Esophagus muscularis mucosa (tissue), 4 donors: ENCODE measurements around the gene RASAL1. TPM values are rescaled to one million over a fixed set of nuclear protein-coding genes. Genes with fewer than 3 reads are reported as not detected.

ENCODE experiments used
- DNase-seq: peaks from one replicate; pipeline ENCODE4 v3.0.0-alpha.2; 2017; ENCODE audit errors: extremely low spot score
- H3K27ac ChIP-seq, 4 donors: fragments of 200-600 bp; sonication (generic); replicated peaks in 1 of 4; 1 replicate in 3 of 4; 2 replicates in 1 of 4; pipeline ENCODE4 v1.5.1; 2016 to 2019; ENCODE audit warnings: mild to moderate bottlenecking in 1 of 4
- H3K27me3 ChIP-seq, 4 donors: fragments of 200-600 bp; sonication (generic); one replicate each; pipeline versions ENCODE4 v1.5.1 to v1.6.0; 2016 to 2019
- H3K36me3 ChIP-seq, 4 donors: fragments of 200-600 bp; sonication (generic); one replicate each; pipeline ENCODE4 v1.5.1; 2016 to 2019
- H3K4me1 ChIP-seq, 4 donors: fragments of 200-600 bp; sonication (generic); one replicate each; pipeline ENCODE4 v1.5.1; 2016 to 2019
- H3K4me3 ChIP-seq, 4 donors: fragments of 200-600 bp; sonication (generic); 1 replicate in 2 of 4; 2 replicates in 2 of 4; pipeline ENCODE4 v1.5.1; 2016 to 2019; ENCODE audit warnings: mild to moderate bottlenecking in 4 of 4, moderate library complexity in 1 of 4
- H3K9me3 ChIP-seq, 4 donors: fragments of 200-600 bp; sonication (generic); 1 replicate in 3 of 4; 2 replicates in 1 of 4; pipeline ENCODE4 v1.5.1; 2016 to 2019
- CTCF ChIP-seq, 3 experiments: fragments of 200-600 bp in 2 of 3; fragments of 450-650 bp in 1 of 3; sonication (generic) in 2 of 3; IDR thresholded peaks; one replicate each; pipeline ENCODE4 v1.5.1; 2017 to 2019; ENCODE audit warnings: antibody characterized with exemption in 3 of 3, mild to moderate bottlenecking in 2 of 3, moderate library complexity in 1 of 3
- EP300 ChIP-seq: sonication (generic); formaldehyde crosslinking; IDR thresholded peaks from one replicate; pipeline ENCODE4 v1.6.1; 2017; ENCODE audit warnings: antibody characterized with exemption
- POLR2A ChIP-seq: fragments of 450-650 bp; IDR thresholded peaks from one replicate; pipeline ENCODE4 v1.6.1; 2017; ENCODE audit warnings: antibody characterized with exemption, moderate library complexity, mild to moderate bottlenecking, low read depth
- POLR2AphosphoS5 ChIP-seq, 2 donors: sonication (generic); formaldehyde crosslinking; IDR thresholded peaks; one replicate each; pipeline ENCODE4 v1.6.1; 2017; ENCODE audit warnings: antibody characterized with exemption in 2 of 2
- WGBS: methylation state at CpG from one replicate; pipeline ENCODE4 v1.1.5; 2018; 5-methylcytosine and 5-hydroxymethylcytosine counted together
- intact Hi-C: fragments of 100-400 bp; cut with DNase I; formaldehyde crosslinking; loops from one replicate; pipeline ENCODE4 v1.15.1; 2023
- total RNA-seq, 4 donors: library from RNA; depleted of rRNA; stranded (reverse); fragments of >200 nt; gene quantifications; one replicate each; pipeline versions ENCODE4 v1.1.0 to v1.2.1, GENCODE V29; 2016

Gene RASAL1
- total RNA-seq, 4 donors from 2014 or later: 0.17 TPM; not detected in 3

GRCh38 chr12:113062502-113063395, 72.8 kb downstream of the RASAL1 start:
- no peak for DNase-seq
- 49% methylated on average over 10 of the region's 23 CpGs for WGBS
- Histone ChIP-seq H3K4me1 (peaks cover 0 to 1% (median 0%) of the 10 kb centered on the region in 4 donors), H3K27me3 (peaks cover 0 to 85% (median 7%) of the 10 kb centered on the region in 4 donors), H3K4me3 (no peak overlapping the region), H3K36me3 (no peaks in the 10 kb centered on the region), H3K9me3 (no peaks in the 10 kb centered on the region), H3K27ac (no peak overlapping the region)
- no peak for TF ChIP-seq POLR2A
- TF ChIP-seq EP300: no peak
- intact Hi-C loops: no loop called here

GRCh38 chr12:113061061-113061694, 74.4 kb downstream of the RASAL1 start:
- WGBS: 76% methylated on average over 10 of the region's 10 CpGs
- Histone ChIP-seq H3K9me3 (no peaks in the 10 kb centered on the region), H3K27ac (no peak overlapping the region), H3K27me3 (peaks cover 0 to 87% (median 21%) of the 10 kb centered on the region in 4 donors), H3K4me3 (no peak overlapping the region), H3K36me3 (no peaks in the 10 kb centered on the region), H3K4me1 (peaks cover 7 to 17% (median 14%) of the 10 kb centered on the region in 4 donors)
- no peak for TF ChIP-seq CTCF (IDR thresholded peaks at IDR 0.05)
- TF ChIP-seq EP300: no peak
- no peak for TF ChIP-seq POLR2A
- no peak for TF ChIP-seq POLR2AphosphoS5 (IDR thresholded peaks at IDR 0.05)
- DNase-seq: no peak
- intact Hi-C loops: no loop called here

- H3K27ac ChIP-seq: no peak overlapping the region
- 86% methylated on average over 7 of the region's 7 CpGs for WGBS
- intact Hi-C loops: no loop called here
- peaks cover 0 to 87% (median 25%) of the 10 kb centered on the region in 4 donors for H3K27me3 ChIP-seq
- H3K4me1 ChIP-seq: peaks cover 7 to 19% (median 15%) of the 10 kb centered on the region in 4 donors
- TF ChIP-seq POLR2AphosphoS5 (IDR thresholded peaks at IDR 0.05) (no peak), POLR2A (no peak), CTCF (IDR thresholded peaks at IDR 0.05) (no peak), EP300 (no peak)
- H3K9me3 ChIP-seq: no peaks in the 10 kb centered on the region
- H3K36me3 ChIP-seq: no peaks in the 10 kb centered on the region
- no peak overlapping the region for H3K4me3 ChIP-seq
- DNase-seq: no peak
Measured at GRCh38 chr12:113060336-113060960, 75.1 kb downstream of the RASAL1 start.

GRCh38 chr12:113059071-113059595, 76.4 kb downstream of the RASAL1 start:
- H3K27me3 ChIP-seq: peaks cover 0 to 84% (median 23%) of the 10 kb centered on the region in 4 donors
- no peak for TF ChIP-seq EP300
- TF ChIP-seq CTCF (IDR thresholded peaks at IDR 0.05): no peak
- TF ChIP-seq POLR2A: no peak
- TF ChIP-seq POLR2AphosphoS5 (IDR thresholded peaks at IDR 0.05): no peak
- WGBS: 92% methylated on average over 8 of the region's 8 CpGs
- H3K4me3 ChIP-seq: no peak overlapping the region
- intact Hi-C loops: no loop called here
- no peak for DNase-seq
- H3K36me3 ChIP-seq: no peaks in the 10 kb centered on the region
- H3K27ac ChIP-seq: no peak overlapping the region
- H3K9me3 ChIP-seq: no peaks in the 10 kb centered on the region
- peaks cover 7 to 19% (median 15%) of the 10 kb centered on the region in 4 donors for H3K4me1 ChIP-seq
